SK-N-MC (cell line): ENCODE results near the gene RBMS3.
"Not testable (repeated sequence)": the region's sequence is repeated elsewhere in the genome, so short reads cannot be mapped to it uniquely, and the experiment has no call there.

Experiments used
- DNase-seq: peaks from one replicate; pipeline ENCODE4 v3.0.0-alpha.2; 2011; ENCODE audit warnings: low read depth, low spot score
- H3K27ac ChIP-seq: fragments of 200-600 bp; sonication (generic); 2 replicates; pipeline ENCODE4 v1.5.1; 2016; ENCODE audit warnings: mixed run types
- H3K36me3 ChIP-seq: fragments of 200-600 bp; sonication (generic); 2 replicates; pipeline ENCODE4 v1.6.1; 2017; ENCODE audit warnings: antibody characterized with exemption, low read length, mixed read lengths; ENCODE audit not compliant: insufficient read depth
- H3K4me3 ChIP-seq: fragments of 200-600 bp; sonication (generic); 2 replicates; pipeline ENCODE4 v1.5.1; 2016
- H3K9ac ChIP-seq: fragments of 200-600 bp; sonication (generic); 2 replicates; pipeline ENCODE4 v1.8.0; 2017; ENCODE audit warnings: mixed run types, mixed read lengths; ENCODE audit not compliant: insufficient read length
- H3K9me3 ChIP-seq: fragments of 200-600 bp; sonication (generic); 2 replicates; pipeline ENCODE4 v1.6.1; 2017; ENCODE audit warnings: low read depth, mild to moderate bottlenecking, antibody characterized with exemption, low read length, moderate library complexity, mixed read lengths
- EZH2 ChIP-seq: fragments of 200-600 bp; sonication (generic); IDR thresholded peaks from one replicate; pipeline ENCODE4 v1.6.1; 2017; ENCODE audit warnings: antibody characterized with exemption
- FOXP2 ChIP-seq: optimal IDR thresholded peaks from 2 replicates; pipeline ENCODE3; 2011; ENCODE audit warnings: mild to moderate bottlenecking, moderate library complexity; ENCODE audit not compliant: insufficient read depth; ENCODE audit errors: extremely low read length, control extremely low read depth
- POLR2AphosphoS5 ChIP-seq: IDR thresholded peaks from 2 replicates; pipeline ENCODE4 v1.6.1; 2012; ENCODE audit warnings: mild to moderate bottlenecking, low read depth, low read length, borderline replicate concordance

Gene RBMS3

GRCh38 chr3:29322586-29322985 lies 41.7 kb downstream of the RBMS3 start:
- H3K9me3 ChIP-seq = no peaks in the 10 kb centered on the region
- no peak overlapping the region for H3K27ac ChIP-seq
- no peak overlapping the region for H3K4me3 ChIP-seq
- DNase-seq = no peak
- TF ChIP-seq EZH2 (no peak), FOXP2 (no peak), POLR2AphosphoS5 (no peak)
- H3K9ac ChIP-seq = no peak overlapping the region
- H3K36me3 ChIP-seq = no peaks in the 10 kb centered on the region

- Histone ChIP-seq H3K9ac (no peak overlapping the region), H3K27ac (no peak overlapping the region), H3K9me3 (no peaks in the 10 kb centered on the region), H3K36me3 (no peaks in the 10 kb centered on the region), H3K4me3 (no peak overlapping the region)
- TF ChIP-seq EZH2 (no peak), FOXP2 (no peak), POLR2AphosphoS5 (no peak)
- no peak for DNase-seq
Observed at GRCh38 chr3:29324180-29324651, 43.3 kb downstream of the RBMS3 start.

GRCh38 chr3:29326540-29326939 lies 45.7 kb downstream of the RBMS3 start:
- not testable (repeated sequence) for DNase-seq, H3K9me3 ChIP-seq, H3K4me3 ChIP-seq, H3K36me3 ChIP-seq, H3K27ac ChIP-seq, H3K9ac ChIP-seq

GRCh38 chr3:29329986-29330890 lies 49.4 kb downstream of the RBMS3 start:
- H3K36me3 ChIP-seq = no peaks in the 10 kb centered on the region
- DNase-seq = no peak
- H3K9me3 ChIP-seq = no peaks in the 10 kb centered on the region
- no peak overlapping the region for H3K4me3 ChIP-seq
- H3K9ac ChIP-seq = no peak overlapping the region
- TF ChIP-seq POLR2AphosphoS5 (no peak), EZH2 (no peak), FOXP2 (no peak)
- no peak overlapping the region for H3K27ac ChIP-seq

- Histone ChIP-seq H3K9ac (no peak overlapping the region), H3K27ac (no peak overlapping the region), H3K36me3 (no peaks in the 10 kb centered on the region), H3K9me3 (no peaks in the 10 kb centered on the region), H3K4me3 (no peak overlapping the region)
- no peak for DNase-seq
- no peak for TF ChIP-seq POLR2AphosphoS5
- TF ChIP-seq EZH2 = no peak
Observed at GRCh38 chr3:29331035-29331434, 50.2 kb downstream of the RBMS3 start.

GRCh38 chr3:29331456-29332194 lies 50.8 kb downstream of the RBMS3 start:
- H3K4me3 ChIP-seq = no peak overlapping the region
- H3K36me3 ChIP-seq = no peaks in the 10 kb centered on the region
- DNase-seq = no peak
- no peak overlapping the region for H3K9ac ChIP-seq
- TF ChIP-seq POLR2AphosphoS5 (no peak), EZH2 (no peak), FOXP2 (no peak)
- H3K9me3 ChIP-seq = no peaks in the 10 kb centered on the region
- H3K27ac ChIP-seq = no peak overlapping the region

- no peak for TF ChIP-seq FOXP2
- TF ChIP-seq EZH2 = no peak
- TF ChIP-seq POLR2AphosphoS5 = no peak
- Histone ChIP-seq H3K9ac (no peak overlapping the region), H3K9me3 (no peaks in the 10 kb centered on the region), H3K4me3 (no peak overlapping the region), H3K27ac (no peak overlapping the region), H3K36me3 (no peaks in the 10 kb centered on the region)
- DNase-seq = no peak
Observed at GRCh38 chr3:29332195-29332637, 51.3 kb downstream of the RBMS3 start.

- H3K4me3 ChIP-seq = 0 out of 2 replicates have a peak overlapping the region, but pooled peaks have one; percentile 25
- TF ChIP-seq POLR2AphosphoS5 (no peak), EZH2 (no peak), FOXP2 (no peak)
- no peak for DNase-seq
- no peaks in the 10 kb centered on the region for H3K36me3 ChIP-seq
- H3K9me3 ChIP-seq = no peaks in the 10 kb centered on the region
- H3K27ac ChIP-seq = 0 out of 2 replicates have a peak overlapping the region, but pooled peaks have one; percentile 50
- no peak overlapping the region for H3K9ac ChIP-seq
Observed at GRCh38 chr3:29333576-29333975, 52.7 kb downstream of the RBMS3 start.
